NOMO-1 treated with dmso at 0.1 percent for 144 hours (cell line): Measurements from ENCODE around the gene C19orf18.
"Not testable (repeated sequence)": the region's sequence is repeated elsewhere in the genome, so short reads cannot be mapped to it uniquely, and the experiment has no call there.

ENCODE experiments used
- DNase-seq: peaks from one replicate; lab custom pipeline; 2025; ENCODE audit not compliant: unreplicated experiment; lab: John Stamatoyannopoulos, UW

Gene C19orf18

DNA sequence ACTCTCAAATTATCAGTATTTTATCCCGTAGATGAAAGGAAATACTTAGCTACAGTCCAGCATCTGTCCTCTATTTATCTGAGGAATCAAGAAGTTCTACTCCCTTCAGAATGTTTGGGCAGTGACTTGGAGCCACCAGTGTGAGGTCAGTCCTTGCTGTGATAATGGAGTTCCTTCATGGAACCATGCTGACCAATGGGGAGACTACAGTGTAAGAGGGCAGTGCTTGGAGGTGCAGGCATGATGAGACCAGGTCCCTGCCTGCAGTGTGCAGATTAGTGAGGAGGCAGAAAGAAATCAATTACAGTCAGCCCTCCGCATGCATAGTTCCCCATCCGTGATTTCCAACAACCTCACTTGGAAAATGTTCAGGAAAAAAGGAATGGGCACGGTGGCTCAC is at the start of gene C19orf18:
Gene C19orf18 (minus strand): TSS at position 101 of the 400 bp plus-strand sequence. CDS start 102 bp downstream, outside the sequence.
- DNase-seq, result no peak

DNA sequence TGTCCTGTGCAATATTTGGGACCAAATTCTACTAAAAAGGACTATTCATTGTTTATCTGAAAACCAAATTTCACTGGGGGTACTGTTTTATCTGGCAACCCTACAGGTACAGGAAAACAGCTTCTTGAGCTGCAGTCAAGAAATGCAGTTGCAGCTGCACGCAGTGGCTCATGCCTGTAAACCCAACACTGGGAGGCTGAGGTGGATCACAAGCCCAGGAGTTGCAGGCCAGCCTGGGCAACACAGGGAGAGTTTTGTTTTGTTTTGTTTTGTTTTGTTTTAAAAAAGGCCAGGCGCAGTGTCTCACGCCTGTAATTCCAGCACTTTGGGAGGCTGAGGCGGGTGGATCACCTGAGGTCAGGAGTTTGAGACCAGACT is 47.9 kb upstream of the C19orf18 start:
- DNase-seq, result no peak

DNA sequence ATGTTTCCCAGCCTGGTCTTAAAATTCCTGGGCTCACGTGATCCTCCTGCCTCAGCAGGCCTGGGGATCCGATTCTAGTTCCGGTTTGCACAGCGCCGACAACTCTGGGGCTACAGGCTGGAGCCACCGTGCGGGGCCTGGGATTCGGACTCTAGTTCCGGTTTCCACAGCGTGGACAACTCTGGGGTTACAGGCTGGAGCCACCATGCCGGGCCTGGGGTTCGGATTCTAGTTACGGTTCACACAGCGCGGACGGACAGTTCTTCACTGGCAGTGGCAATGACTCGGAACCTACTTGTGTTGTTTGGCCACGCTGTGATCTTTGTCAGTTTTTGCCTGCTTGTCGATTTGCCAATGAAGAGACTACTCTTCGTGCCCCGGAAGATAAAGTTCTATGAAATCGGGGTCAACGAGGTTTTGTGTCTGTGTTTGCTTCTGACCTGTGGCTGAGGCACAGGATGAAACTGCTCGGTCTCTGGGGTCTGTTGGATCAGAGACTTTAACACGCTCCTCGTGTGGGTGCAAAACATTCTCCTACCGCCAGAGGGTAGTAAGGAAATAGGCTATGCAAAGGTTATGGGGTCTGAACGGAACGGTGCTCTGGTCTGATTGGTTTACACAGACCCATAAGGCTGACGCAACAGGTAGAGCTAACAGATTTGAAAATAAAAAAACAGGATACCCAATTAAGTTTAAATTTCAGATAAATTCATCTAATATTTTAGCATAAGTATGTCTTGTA is 47.4 kb upstream of the C19orf18 start:
- DNase-seq, result no peak

DNA sequence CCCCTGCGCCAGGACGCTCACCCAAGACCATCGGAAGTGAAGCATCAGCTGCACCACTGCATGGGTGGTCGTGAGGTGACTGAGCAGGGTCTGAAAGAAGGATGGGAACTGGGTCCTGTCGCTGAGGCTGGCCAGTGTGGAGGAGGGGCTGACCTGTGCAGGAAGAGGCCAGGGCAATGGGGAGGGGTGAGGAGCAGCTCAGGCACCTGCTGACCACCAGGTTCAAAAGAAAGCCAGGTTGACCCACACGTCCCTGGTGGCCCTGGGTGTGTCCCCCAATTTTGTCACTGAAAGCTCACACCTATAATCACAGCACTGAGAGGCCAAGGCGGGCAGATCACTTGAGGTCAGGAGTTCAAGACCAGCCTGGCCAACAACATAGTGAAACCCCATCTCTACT is 45.8 kb upstream of the C19orf18 start:
- no peak for DNase-seq

DNA sequence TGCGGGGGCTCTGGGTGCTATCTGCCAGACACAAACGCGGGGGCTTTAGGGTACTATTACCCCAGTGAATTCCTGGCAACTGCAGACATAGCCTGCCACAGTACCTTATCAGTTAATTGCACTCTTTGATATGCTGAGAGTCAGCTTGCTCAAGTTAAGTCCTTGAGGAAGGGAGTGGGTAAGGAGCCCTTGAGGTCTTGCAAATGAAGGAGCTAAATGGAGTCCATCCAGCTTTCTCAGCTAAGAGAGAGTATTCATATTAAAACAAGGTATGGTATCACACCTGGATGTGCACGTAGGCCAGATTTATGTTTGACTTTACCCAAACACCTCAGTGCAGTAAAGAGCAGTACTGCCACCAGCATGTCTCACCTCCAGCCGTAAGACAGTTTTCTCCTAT is 39.8 kb upstream of the C19orf18 start:
- no peak for DNase-seq

DNA sequence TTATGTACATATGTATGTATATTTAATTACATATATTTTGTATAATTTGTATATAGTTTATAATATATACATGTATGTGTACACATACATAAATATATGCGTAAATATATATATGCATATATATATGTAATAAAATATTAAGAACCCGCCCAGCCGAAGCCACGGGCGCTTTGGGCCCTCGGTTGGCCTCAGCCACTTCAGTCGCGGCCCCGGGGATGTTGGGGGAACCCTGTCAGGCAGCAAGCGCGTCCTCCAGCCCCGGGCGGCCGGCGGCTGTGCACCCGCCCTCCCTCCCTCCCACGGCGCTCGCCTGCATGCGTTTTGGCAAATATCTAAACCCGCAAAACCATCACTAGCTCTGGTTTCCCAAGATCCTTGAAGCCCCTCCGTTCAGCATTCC is 36.2 kb upstream of the C19orf18 start:
- no peak for DNase-seq

DNA sequence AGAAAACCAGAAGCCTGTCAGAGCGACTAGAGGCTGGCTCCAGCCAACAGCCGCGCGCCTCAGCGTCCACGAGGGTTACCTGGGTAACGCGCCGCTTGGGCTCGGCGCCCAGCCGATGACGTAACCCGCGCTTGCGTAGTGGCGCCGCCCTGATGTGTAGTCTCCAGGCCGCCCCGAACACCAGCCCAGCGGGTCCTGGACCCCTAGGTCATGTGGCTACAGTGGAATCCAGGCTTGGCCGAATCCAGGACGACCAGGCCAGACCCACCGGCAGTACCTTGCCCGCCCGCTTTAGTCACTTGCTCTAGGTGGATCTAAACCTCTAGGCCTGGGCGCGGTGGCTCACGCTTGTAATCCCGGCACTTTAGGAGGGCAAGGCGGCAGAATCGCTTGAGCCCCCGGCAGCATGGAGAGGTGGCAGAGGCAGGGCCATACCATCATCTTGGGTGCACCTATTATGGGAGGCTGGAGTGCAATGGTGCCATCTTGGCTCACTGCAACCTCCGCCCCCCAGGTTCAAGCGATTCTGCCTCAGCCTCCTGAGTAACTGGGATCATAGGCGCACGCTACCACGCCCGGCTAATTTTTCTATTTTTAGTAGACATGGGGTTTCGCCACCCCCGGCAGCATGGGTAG is 35.5 kb upstream of the C19orf18 start:
- DNase-seq, result no peak

DNA sequence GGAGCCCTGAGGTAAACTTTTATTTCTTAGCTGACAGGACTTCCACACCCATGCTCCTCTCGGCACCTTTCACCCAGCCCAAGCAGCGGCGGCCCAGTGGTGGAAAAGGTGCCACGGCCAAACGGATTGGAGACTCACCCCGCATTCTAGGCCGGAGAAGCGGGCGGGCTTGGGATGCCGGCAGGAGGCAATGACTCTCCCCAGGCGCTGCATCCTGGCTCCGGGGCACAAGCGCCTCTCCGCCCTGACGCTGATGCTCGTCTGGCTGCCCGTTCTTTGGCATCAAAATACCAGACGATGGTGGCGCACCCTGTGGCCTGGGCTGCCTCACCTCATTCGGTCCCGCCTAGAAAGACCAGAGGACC is 34.9 kb upstream of the C19orf18 start:
- no peak for DNase-seq

DNA sequence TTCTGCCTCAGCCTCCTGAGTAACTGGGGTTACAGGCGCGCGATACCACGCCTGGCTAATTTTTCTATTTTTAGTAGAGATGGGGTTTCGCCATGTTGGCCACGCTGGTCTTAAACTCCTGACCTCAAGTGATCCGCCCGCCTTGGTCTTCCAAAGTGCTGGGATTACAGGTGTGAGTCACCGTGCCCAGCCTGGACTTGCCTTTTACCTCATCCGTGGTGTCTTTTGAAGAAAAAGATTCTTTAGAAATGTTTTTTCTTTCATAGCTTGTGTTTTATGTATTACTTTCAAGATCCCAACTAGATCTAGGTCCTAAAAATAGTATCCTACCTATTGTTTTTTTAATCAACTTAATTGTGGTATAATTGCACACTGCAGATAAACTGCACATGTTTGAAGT is 34.5 kb upstream of the C19orf18 start:
- not testable (repeated sequence) for DNase-seq

DNA sequence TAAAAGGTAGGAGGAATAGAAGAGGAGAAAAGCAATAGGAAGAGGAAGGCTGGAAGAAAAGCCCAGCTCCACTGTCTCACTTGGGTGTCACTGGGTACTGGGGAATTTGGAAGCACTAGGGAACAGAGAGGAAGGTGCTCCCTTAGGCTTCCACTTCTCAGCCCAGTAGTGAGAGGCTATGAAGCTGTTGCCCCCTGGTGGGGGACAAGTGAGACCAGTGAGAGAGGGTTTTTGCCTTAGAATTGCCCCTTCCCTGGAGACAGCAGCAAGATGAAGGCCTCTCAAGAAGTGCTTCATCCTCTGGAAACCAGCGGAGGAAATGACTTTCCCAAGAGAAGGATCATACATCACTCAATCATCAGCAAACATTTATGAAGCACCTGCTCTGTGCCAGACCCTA is 33.0 kb upstream of the C19orf18 start:
- no peak for DNase-seq

DNA sequence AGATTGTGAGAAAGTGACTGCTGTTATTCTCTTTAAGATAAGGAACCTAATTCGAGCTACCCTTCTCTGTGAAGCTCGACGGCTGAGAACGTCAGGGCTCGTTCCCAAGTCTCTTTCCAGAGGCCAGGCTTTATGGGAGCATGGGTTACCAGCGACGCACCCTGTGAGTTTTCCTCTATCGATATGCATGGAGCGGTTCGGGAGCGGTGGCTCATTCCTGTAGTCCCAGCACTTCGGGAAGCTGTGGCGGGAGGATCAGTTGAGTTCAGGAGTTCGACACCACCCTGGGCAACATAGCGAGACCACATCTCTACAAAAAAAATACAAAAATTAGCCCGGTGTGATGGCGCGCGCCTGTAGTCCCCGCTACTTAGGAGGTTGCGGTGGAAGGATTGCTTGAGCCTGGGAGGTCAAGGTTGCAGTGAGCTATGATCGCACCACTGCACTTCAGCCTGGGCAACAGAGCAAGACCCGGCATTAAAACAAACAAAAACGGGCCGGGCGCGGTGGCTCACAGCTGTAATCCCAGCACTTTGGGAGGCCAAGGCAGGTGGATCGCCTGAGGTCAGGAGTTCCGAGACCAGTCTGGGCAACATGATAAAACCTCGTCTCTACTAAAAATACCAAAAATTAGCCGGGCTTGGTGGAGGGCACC is 29.0 kb upstream of the C19orf18 start:
- no peak for DNase-seq

DNA sequence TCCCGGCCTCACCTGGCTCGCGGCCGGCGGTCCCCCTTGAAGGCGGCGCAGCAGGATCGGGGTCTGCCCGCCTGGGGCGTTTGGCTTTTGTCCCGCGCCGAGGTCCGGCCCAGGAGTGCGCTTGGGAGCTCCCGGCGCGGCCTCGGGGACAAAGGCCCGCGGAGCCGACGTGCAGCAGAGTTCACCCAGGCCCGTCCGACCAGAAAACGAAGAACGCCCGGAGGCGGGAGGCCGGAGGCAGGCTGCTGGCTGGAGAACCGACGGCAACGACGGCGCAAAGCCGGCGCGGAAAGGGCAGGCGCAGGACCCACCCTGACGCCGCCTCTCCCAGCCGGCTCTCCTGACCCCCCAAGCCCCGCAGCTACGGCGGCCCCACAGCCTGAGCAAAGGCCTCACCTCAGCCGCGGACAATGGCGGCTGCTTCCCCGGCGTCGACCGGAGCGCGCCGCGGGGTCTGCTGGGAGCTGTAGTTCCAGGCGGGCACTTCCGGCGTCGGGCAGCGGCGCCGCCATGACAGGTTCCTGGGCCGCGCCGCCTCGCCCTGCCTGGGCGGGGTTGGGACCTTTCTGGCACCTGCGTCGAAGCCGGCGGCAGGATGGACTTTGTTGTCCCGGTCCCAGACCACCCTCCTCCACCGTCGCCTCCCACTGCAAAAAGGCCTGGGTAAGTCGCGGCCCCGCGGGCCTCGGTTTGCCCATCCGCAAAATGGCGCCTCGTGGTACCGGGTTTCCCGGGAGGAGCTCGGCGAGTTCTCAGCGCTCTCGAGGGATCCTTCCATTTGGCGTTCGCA is 28.2 kb upstream of the C19orf18 start, which contains the start of gene ZNF606:
Gene ZNF606 (minus strand): TSS at position 437 of the 790 bp plus-strand sequence. CDS start 1,501 bp downstream, outside the sequence.
- peak; percentile 79 for DNase-seq

DNA sequence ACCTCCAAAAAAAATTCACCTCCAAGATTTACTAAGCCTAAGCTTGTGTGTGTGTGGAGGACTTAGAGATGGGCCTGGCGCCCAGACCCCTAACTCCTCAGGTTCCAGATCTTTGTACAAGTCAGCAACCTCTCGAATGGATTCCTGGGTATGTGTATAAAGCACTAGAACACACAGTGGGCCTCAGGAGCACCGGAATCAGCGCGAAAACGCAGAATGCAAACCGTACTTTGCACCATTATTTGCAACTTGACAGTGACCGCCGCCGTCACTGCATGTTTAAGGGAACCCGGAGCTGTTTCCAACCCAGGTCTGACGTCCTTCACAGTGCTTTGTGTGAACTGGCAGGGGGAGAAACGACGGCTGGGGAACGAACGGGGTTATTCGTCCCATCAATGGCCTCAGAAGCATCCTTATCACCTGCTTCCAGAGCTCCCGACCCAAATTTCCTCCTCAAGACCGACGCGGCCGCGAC is 27.6 kb upstream of the C19orf18 start:
- DNase-seq, result no peak

DNA sequence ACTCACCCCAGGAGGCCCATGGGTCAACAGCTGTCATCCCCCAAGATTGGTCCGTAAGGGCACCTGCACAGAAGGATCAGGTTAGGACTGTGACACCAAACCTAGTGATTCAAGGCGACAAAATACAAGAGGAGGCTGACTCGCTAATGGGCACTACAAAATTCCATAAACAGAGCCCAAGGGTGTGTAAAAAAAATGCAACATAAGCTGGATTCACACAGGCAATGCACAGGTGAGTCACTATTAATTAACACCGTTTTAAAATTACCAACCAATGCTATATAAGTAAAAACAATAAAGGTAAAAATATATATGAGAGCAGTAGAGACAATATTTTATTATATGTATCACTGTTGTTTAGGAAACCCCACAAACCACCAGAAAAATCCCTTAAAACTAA is 26.3 kb upstream of the C19orf18 start:
- no peak for DNase-seq

DNA sequence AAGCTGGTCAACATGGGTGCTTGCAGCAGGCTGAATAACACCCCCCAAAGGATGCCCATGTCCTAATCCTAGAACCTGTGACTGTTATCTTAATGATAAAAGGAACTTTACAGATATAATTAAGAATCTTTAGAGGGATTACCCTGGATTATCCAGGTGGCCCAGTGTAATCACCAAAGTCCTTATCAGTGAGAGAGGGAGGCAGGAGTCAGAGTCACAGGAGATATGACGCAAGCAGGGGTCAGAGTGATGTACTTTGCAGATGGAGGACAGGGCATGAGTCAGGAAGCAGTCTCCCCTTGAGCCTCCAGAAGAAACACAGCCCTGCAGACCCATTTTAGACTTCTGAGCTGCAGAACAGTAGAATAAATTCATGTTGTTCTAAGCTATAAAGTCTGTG is 18.5 kb upstream of the C19orf18 start:
- no peak for DNase-seq

DNA sequence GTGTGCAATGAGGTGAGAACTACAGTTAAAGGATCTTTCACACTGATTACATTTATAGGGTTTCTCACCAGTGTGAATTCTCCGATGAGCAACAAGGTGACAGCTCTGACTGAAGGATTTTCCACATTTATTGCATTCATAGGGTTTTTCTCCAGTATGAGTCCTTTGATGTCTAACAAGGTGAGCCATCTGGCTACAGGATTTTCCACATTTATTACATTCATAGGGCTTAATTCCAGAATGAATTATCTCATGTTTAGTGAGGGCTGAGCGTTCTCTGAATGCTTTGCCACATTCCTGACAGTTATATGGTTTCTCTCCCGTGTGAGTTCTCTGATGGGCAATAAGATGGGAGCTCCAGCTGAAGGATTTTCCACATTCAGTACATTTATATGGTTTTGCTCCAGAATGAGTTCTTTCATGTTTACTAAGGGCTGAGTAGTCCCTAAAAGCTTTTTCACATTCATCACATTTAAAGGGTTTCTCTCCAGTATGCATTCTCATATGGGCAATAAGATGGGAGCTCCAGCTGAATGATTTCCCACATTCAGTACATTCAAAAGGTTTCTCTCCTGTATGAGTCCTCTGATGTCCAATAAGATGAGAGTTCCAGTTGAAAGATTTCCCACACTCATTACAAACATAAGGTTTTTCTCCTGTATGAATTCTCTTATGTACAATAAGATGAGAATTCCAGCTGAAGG is 4.4 kb upstream of the C19orf18 start:
- no peak for DNase-seq

DNA sequence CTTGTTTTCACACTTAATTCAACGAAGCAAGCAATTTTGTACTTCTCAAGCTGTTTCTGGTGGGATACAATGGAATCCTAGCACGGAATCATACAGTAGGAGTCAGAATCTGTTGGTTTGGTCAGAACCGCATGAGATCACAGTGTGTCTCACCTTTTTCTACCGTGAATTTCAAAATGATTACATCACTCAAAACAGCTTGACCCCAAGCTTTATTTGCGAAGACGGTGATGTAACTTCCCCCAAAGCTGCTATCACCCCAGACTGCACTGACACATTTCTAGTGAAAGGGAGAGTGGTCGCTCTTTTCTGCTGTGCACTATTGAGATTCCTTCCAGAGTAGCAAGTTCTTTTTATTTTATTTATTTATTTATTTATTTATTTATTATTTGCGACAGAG is 9.6 kb downstream of the C19orf18 start:
- no peak for DNase-seq

DNA sequence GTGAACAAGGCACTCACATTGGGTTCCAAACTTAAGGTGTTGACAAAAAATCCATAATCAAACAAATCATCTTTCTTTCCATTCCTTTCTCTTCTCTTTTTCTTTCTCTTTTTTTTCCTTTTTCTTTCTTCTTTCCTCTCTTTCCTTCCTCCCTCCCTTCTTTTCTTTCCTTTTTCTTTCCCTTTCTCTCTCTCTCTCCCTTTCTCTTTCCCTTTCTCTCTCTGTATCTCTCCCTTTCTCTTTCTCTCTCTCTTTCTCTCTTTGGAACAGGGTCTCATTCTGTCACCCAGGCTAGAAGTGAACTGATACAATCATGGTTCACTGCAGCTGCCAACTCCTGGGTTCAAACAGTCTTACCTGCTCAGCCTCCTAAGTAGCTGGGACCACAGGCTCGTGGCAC is 12.5 kb downstream of the C19orf18 start:
- no peak for DNase-seq

DNA sequence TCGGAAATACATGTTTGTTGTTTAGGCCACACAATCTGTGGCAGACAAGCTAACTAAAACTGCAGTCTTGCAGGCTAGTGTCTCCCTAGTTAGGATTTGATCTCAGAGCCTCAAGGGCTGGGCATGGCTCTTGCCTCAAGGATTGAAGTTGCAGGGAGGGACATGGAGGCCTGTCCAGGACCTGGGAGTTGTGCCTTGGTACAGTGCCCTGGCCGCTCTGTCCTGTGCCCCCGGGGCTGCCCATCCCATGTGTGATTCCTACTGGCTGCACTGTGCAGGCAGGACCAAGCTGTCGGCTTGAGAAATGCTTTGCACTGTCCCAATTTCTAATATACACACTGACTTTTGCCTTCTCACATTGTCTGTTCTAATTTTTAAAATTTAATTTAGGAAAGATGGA is 19.3 kb downstream of the C19orf18 start:
- no peak for DNase-seq

DNA sequence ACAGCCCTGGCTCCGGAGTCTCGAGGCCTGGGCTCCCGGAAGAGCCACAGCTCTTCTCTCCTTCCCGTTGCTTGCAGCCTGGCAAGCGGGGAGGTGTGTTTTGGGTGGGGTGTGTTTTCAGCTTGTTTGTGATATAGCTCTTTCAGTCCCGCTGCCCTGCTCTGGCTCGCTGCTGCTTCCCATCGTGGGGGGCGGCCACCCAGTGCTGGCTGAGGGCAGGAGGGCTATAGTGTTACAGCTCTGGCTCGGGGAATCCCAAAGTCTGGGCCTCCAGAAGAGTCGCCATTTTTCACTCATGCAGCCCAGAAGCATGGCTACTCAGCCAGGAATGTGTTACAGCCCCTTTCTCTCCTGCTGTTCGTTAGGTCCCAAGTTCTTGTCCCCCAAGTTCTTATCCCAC is 24.6 kb downstream of the C19orf18 start:
- no peak for DNase-seq

DNA sequence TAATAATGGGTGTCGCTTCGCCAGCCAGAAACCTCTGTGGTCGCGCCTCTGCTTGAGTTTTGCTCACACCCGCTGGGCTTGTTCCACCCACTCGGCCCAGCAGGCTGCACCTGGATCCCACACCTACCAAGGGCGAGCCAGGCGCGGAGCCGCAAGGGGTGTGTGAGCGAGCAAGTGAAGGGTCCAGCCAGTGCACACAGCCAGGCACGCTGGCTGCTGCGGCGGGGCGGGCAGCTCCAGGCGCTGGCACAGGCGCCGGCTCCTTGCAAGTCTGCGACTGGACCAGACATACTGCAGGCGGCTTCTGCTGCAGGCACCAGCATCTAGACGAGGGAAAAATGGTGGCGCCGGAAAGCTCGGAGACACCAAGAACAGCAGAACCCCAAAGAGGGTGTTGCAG is 25.0 kb downstream of the C19orf18 start:
- DNase-seq, result no peak
